COR-L47 (cell line): ENCODE results near the gene PSMD8.
A peak's percentile ranks its signal among the peaks of the same experiment; 100 is the strongest.
"Not testable (repeated sequence)": the region's sequence is repeated elsewhere in the genome, so short reads cannot be mapped to it uniquely, and the experiment has no call there.

Experiments used
- DNase-seq: peaks from one replicate; lab custom pipeline; 2025; lab: John Stamatoyannopoulos, UW

Gene PSMD8

DNA sequence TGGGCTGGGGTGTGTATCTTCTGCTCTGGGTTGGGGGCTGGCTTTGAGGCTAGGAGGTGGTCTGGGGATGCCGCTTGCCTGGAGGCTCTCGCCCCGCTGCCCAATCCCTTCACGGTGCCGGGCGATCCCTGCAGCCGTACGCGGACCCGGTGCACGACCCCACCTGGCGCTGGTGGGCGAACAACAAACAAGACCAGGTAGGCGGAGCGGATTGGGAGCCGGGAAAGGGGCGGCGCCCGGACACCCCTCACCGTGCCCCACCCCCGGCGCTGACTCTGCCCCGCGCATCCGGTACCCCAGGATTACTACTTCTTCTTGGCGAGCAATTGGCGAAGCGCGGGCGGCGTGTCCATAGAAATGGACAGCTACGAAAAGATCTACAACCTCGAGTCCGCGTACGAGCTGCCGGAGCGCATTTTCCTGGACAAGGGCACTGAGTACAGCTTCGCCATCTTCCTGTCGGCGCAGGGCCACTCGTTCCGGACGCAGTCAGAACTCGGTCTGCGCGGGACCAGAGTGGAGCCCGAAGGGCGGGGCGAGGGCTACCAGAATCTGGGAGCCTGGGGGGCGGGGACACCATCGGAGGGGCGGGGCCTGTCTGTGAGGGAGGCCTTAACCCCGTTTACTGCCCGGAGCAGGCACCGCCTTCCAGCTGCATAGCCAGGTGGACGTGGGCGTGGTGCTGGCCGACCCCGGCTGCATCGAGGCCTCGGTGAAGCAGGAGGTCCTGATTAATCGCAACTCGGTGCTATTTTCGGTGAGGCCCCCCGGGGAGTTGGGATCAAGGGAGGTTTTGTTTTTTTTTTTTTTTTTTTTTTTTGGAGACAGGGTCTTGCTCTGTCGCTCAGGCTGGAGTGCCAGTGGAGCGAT is 12.1 kb upstream of the PSMD8 start:
- DNase-seq: peak; percentile 49

GRCh38 chr19:38362946-38363688 is 11.3 kb upstream of the PSMD8 start:
- not testable (repeated sequence) for DNase-seq

DNA sequence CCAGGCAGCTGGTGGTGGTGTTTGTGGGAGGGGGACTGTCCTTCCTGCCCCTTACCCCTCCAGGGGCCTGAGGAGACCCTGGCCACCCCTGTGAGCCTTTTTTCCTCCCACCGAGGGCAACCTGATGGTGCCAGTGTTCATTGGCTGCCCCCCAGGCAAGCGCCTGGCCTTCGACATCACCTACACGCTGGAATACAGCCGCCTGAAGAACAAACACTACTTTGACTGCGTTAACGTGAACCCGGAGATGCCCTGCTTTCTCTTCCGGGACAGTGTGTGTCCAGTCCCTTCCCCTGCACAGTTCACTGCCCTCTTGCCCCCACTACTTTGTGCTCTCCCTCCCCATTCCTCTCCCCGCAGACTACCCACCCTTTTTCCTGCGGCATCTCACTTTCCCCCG is 7.3 kb upstream of the PSMD8 start:
- no peak for DNase-seq

GRCh38 chr19:38369584-38369983 is 4.8 kb upstream of the PSMD8 start:
- no peak for DNase-seq

- DNase-seq: no peak
These were observed 4.1 kb upstream of the PSMD8 start for GRCh38 chr19:38370299-38370698.

DNA sequence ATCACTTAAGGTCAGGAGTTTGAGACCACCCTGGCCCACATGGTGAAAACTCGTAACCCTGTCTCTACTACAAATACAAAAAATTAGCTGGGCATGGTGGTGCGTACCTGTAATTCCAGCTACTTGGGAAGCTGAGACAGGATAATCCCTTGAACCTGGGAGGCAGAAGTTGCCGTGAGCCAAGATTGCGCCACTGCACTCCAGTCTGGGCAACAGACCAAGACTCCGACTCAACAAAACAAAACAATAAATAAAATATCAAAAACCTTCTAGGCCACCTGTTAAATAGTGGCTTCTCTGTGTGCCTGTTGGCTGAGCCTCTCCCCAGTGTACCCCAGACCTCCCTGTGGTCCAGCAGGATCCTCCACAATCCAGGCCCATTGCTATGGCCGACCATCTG is 3.3 kb upstream of the PSMD8 start:
- no peak for DNase-seq

DNA sequence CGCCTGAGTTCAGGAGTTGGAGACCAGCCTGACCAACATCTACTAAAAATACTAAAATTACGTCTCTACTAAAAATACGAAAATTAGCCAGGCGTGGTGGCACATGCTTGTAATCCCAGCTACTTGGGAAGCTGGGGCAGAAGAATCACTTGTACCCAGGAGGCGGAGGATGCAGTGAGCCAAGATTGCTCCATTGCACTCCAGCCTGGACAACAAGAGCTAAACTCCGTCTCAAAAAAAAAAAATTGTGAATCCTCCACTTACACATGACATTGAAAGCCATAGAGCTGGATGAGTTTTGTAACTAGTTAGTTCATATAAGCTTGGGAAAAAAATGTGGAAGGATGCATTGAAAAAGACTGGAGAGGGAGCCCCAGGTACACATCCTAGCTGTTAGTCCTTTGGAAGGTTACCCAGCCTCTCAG is 452 bp upstream of the PSMD8 start:
- no peak for DNase-seq

GRCh38 chr19:38375098-38375493 is 725 bp downstream of the PSMD8 start:
- DNase-seq: no peak

DNA sequence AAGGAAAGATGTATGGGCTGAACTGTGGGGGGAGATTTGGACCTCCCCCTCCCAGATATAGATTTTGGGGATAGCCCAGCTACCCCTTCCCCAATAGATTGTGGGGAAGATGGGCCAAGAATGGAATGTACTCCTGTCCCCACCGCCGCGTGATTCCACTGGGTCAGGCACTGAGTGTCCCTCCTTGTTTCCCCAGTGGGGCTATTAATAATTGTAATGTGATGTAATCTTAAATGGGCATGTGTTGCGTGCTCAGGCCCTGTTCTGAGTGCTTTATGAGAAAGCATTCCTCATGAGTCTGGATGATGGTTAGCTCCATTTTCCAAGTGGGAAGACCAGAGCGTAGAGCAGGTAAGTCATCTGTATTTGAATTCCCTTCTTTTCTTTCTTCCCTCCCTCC is 1.4 kb downstream of the PSMD8 start:
- DNase-seq: no peak

- no peak for DNase-seq
These were observed 2.2 kb downstream of the PSMD8 start for GRCh38 chr19:38376576-38376975.

- DNase-seq: no peak
These were observed 2.7 kb downstream of the PSMD8 start for GRCh38 chr19:38377052-38377451.

DNA sequence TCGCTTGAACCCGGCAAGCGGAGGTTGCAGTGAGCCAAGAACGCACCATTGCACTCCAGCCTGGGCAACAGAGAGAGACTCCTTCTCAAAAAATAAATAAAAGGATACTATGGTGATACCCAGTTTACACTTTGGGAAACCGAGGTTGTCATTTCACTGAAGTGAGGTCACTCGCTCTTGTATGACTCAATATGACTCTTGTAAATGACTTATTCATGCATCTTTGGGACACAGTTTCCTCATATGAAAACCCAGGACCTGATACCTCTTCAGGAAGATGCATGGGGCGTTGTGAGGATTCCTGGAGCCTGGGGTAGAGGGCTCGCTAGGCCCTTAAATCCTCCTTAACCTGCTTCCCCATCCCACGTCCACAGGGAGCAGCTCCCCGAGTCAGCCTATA is 4.5 kb downstream of the PSMD8 start:
- DNase-seq: no peak

DNA sequence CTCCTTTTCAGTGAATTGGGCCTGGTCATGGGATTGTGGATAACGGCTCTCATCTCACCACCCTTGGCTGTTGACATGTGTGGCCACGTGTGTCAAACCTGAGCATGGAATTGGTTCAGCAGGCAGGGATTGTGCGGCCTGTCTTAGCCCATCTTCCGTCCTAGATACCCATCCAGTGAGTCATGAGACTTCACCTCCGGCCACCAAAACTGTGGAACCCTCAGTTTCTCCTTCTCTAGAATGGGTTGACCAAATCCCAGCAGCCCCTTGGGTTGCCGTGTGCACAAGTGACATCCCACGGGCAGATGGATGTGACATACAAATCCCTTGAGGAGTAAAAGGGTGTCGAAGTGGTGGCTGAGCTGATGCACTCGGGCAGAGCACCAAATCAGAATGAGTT is 6.8 kb downstream of the PSMD8 start:
- DNase-seq: no peak

DNA sequence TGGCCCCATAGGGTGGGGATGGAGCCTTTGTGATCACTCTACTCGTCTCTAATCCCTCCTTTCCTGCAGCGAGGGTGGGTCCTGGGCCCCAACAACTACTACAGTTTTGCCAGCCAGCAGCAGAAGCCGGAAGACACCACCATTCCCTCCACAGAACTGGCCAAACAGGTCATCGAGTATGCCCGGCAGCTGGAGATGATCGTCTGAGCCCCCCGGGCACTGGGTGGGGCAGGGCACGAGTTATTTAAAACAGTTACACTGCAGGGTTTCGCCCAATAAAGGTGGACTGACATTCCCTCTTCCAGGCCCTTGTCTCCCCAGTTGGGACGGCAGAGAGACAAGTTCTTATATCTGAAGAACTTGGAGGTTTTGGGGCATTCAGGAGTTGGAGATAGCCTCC is 8.8 kb downstream of the PSMD8 start:
- DNase-seq: no peak

- no peak for DNase-seq
These were observed 9.4 kb downstream of the PSMD8 start for GRCh38 chr19:38383743-38384142.

- DNase-seq: no peak
These were observed 10.0 kb downstream of the PSMD8 start for GRCh38 chr19:38384209-38385027.

- no peak for DNase-seq
These were observed 10.9 kb downstream of the PSMD8 start for GRCh38 chr19:38385057-38385803.

GRCh38 chr19:38385804-38386257 is 11.5 kb downstream of the PSMD8 start:
- DNase-seq: no peak

GRCh38 chr19:38386300-38386970 is 12.1 kb downstream of the PSMD8 start:
- no peak for DNase-seq

DNA sequence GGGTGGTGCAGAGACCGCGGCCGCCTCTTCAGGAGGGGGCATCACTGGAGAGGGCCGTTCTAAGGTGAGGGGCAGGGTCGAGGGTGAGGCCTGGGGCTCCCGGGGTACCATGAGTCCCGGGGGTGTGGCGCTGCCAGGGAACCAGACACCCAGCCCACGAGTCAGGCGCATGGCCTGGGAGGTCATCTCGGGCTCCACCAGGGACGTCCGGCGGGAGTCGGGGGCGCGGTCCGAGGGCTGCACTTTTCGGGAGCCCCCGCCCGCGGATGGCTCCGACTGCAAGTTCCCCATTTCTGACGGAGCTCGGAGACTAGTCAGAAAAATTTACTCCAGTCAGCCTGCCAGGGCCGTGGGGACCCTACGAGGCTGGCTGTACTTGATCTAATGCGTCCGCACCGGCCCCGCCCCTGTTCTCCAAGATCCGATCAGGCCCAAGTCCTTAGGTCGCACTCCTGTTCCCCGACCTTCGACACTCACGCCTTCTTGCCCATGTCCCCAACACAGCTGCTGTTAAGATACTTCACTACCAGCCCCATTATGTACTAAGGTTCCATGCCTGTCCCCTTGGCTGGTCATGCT is 12.7 kb downstream of the PSMD8 start:
- no peak for DNase-seq
